SK-N-SH treated with all-trans-retinoic acid at 6 μM for 48 hours (cell line): ENCODE data around the gene B4GALT6.

Experiments used
- ESRRG ChIP-seq: fragments of 250-450 bp; sonication (Bioruptor Pico); IDR thresholded peaks from 2 replicates; pipeline ENCODE4 v1.6.1; 2021; ENCODE audit warnings: mild to moderate bottlenecking
- OSR1 ChIP-seq: fragments of 250-450 bp; sonication (Bioruptor Pico); IDR thresholded peaks from 2 replicates; pipeline ENCODE4 v1.8.0; 2022; ENCODE audit warnings: moderate library complexity, mild to moderate bottlenecking, inconsistent platforms
- PATZ1 ChIP-seq: fragments of 250-450 bp; sonication (Bioruptor Pico); IDR thresholded peaks from 2 replicates; pipeline ENCODE4 v1.8.0; 2020; ENCODE audit warnings: mild to moderate bottlenecking, moderate library complexity, borderline replicate concordance
- RARB ChIP-seq: fragments of 250-450 bp; sonication (Bioruptor Pico); IDR thresholded peaks from 2 replicates; pipeline ENCODE4 v1.8.0; 2021; ENCODE audit warnings: mild to moderate bottlenecking, moderate library complexity
- ZC3H10 ChIP-seq: fragments of 250-450 bp; sonication (Bioruptor Pico); IDR thresholded peaks from 2 replicates; pipeline ENCODE4 v1.5.1; 2021; ENCODE audit warnings: mild to moderate bottlenecking, moderate library complexity
- ZFP30 ChIP-seq: fragments of 450-650 bp; formaldehyde crosslinking; IDR thresholded peaks from 2 replicates; pipeline ENCODE4 v1.5.0; 2022; ENCODE audit warnings: mild to moderate bottlenecking, moderate library complexity

- no peak for TF ChIP-seq ESRRG
- TF ChIP-seq ZFP30 (CRISPR knock-in tag), result no peak
- TF ChIP-seq PATZ1 (CRISPR knock-in tag), result no peak
- TF ChIP-seq ZC3H10 (CRISPR knock-in tag), result no peak
- TF ChIP-seq RARB (CRISPR knock-in tag), result no peak
- TF ChIP-seq OSR1 (CRISPR knock-in tag), result no peak
Measured at GRCh38 chr18:31710826-31711225, 26.4 kb upstream of the B4GALT6 start.
